ENCODE results near the gene IQSEC3. TPM values are rescaled to one million over a fixed set of nuclear protein-coding genes. Genes with fewer than 3 reads are reported as not detected.

Gene IQSEC3
- total RNA-seq, 1 experiment from 2014 or later: 0.55 TPM

DNA sequence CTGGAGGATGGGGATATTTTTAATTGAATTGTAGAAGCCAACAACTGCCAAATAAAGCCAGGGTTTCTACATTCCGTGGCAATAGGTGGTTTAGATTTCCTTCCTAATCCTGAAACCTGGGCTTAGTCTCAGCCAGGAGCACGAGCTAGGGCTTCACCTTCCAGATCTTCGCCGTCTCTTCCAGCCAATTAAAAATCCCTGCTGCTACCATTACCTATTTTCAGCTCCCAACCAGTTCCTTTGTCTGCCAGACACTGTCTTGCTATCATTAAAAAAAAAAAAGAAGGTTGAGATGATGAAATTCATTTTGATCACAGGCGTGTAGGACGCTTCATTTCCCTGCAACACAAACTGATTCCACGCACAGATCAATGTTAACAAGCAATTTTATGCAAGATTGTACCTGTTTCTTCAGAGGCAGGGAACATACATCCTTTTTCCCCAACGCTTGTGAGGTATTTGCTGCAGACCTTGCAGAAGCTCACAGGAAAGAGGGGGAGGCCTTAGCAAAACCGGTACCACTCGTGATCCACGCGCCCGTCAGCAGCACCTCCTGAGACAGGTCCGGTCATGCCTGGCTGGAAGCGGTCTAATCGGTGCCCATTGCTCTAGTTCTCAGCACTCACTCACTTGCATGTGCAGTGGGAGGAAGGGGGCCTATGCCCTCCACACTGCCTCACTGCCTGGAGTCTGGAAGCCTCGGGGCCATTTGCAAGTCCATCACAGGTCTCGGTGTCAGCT is 82.3 kb downstream of the IQSEC3 start:
- H3T11ph ChIP-seq (ENCODE audit: low read length): no peak overlapping the region
- no peaks in the 10 kb centered on the region for H3K9me3 ChIP-seq (ENCODE audit: control insufficient read depth, low read depth, low read length)
- H4K20me1 ChIP-seq (ENCODE audit: control insufficient read depth, insufficient read depth, insufficient read length): no peaks in the 10 kb centered on the region
- no peak overlapping the region for H2AK5ac ChIP-seq (ENCODE audit: insufficient read length, low read length)
- H2BK15ac ChIP-seq (ENCODE audit: low read depth, low read length): no peak overlapping the region
- peaks cover 1% of the 10 kb centered on the region; the same call in 1 of the 2 replicates for H3K4me1 ChIP-seq (ENCODE audit: insufficient read depth, low read length)
- no peak for DNase-seq
- no peak overlapping the region for H3K4me2 ChIP-seq (ENCODE audit: insufficient read depth, insufficient read length, low read length)
- no peak overlapping the region for H3K14ac ChIP-seq (ENCODE audit: insufficient read depth, low read length)
- no peak overlapping the region for H3K23ac ChIP-seq (ENCODE audit: insufficient read length, low read depth, low read length)
- no peak overlapping the region for H3K56ac ChIP-seq (ENCODE audit: insufficient read length, low read depth, low read length)
- H3K27me3 ChIP-seq (ENCODE audit: insufficient read depth, low read length): no peaks in the 10 kb centered on the region
- Mint-ChIP-seq H3K27ac (no peak overlapping the region), H3K9me3 (no peaks in the 10 kb centered on the region; a peak in 2 of 5 replicates), H3K27me3 (ENCODE audit: low read depth) (peaks cover 16% of the 10 kb centered on the region), H3K4me1 (peaks cover 54 to 65% of the 10 kb centered on the region in 2 experiments), H3K4me3 (no peak overlapping the region), H3K36me3 (ENCODE audit: insufficient read depth in 1 of 3, low read depth in 3 of 3) (no peaks in the 10 kb centered on the region; a peak in 1 of 7 replicates)
- no peak overlapping the region for H3K27ac ChIP-seq (ENCODE audit: insufficient read length, low read depth, low read length)
- no peak overlapping the region for H3K9ac ChIP-seq (ENCODE audit: extremely low read depth, insufficient read length, low read length)
- H4K8ac ChIP-seq (replicated peaks; ENCODE audit: insufficient read length, low read depth, low read length): no peak overlapping the region
- H2BK5ac ChIP-seq (ENCODE audit: insufficient read length, low read length): no peak overlapping the region
- TF ChIP-seq, protein P1, sequence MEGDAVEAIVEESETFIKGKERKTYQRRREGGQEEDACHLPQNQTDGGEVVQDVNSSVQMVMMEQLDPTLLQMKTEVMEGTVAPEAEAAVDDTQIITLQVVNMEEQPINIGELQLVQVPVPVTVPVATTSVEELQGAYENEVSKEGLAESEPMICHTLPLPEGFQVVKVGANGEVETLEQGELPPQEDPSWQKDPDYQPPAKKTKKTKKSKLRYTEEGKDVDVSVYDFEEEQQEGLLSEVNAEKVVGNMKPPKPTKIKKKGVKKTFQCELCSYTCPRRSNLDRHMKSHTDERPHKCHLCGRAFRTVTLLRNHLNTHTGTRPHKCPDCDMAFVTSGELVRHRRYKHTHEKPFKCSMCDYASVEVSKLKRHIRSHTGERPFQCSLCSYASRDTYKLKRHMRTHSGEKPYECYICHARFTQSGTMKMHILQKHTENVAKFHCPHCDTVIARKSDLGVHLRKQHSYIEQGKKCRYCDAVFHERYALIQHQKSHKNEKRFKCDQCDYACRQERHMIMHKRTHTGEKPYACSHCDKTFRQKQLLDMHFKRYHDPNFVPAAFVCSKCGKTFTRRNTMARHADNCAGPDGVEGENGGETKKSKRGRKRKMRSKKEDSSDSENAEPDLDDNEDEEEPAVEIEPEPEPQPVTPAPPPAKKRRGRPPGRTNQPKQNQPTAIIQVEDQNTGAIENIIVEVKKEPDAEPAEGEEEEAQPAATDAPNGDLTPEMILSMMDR (conservative IDR thresholded peaks at IDR 0.05): no peak
- no CpG with 5 or more reads among the region's 18 CpGs for WGBS (ENCODE audit: extremely low coverage, insufficient read length, low lambda C conversion rate)
- no peaks in the 10 kb centered on the region for H3K79me1 ChIP-seq (ENCODE audit: insufficient read depth, low read depth, low read length, poor library complexity, severe bottlenecking)
- no peak overlapping the region for H3K4ac ChIP-seq (ENCODE audit: low read depth, low read length)
- no peak overlapping the region for H2BK120ac ChIP-seq (ENCODE audit: low read depth, low read length, poor library complexity, severe bottlenecking)
- H3K79me2 ChIP-seq (ENCODE audit: insufficient read depth, low read length): no peaks in the 10 kb centered on the region
- H2BK20ac ChIP-seq (ENCODE audit: low read depth, low read length, poor library complexity, severe bottlenecking): no peak overlapping the region
- no peak overlapping the region for H2AFZ ChIP-seq (ENCODE audit: low read length)
- no peak overlapping the region for H3K18ac ChIP-seq (ENCODE audit: insufficient read length, low read depth, low read length)
- H2BK12ac ChIP-seq (ENCODE audit: insufficient read length, low read depth, low read length): no peak overlapping the region
- H3K23me2 ChIP-seq (ENCODE audit: insufficient read length, low read depth, low read length, poor library complexity, severe bottlenecking): no peaks in the 10 kb centered on the region
- no peak overlapping the region for H4K5ac ChIP-seq (ENCODE audit: insufficient read length, low read depth, low read length)
- no peak overlapping the region for H4K91ac ChIP-seq (ENCODE audit: insufficient read length, low read depth, low read length)

Measured in H9 (cell line).